Measurements from ENCODE around the gene WDFY4. TPM values are rescaled to one million over a fixed set of nuclear protein-coding genes. Genes with fewer than 3 reads are reported as not detected.

The WDFY4 gene
- total RNA-seq, 1 experiment from 2014 or later = 0.22 TPM

DNA sequence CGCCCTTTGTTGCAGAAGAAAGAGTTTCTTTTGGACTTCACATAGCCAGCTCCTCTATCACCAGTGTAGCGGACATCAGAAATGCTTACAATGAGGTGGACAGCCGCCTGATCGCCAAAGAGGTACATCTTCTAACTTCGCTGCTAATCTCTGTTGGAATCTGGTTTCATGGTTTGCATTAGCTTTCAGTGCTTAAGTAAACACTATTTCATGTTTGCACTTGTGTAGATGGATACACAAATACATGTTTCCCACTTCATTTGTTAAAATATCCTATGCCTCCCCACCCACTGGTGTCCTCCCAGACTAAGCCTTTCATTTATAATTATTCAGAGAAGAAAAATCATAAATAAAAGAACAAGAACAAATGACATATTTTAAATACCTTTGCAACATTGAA lies 103.9 kb downstream of the WDFY4 start:
- POLR2A ChIA-PET = no interaction called here

More for the DNA sequence above, 103.9 kb downstream of the WDFY4 start:
- H3K9ac ChIP-seq (ENCODE audit: low read length) = no peak overlapping the region
- H3K36me3 ChIP-seq (ENCODE audit: control insufficient read depth in 1 of 2, insufficient read depth in 2 of 2, low read length in 2 of 2) = no peaks in the 10 kb centered on the region
- H3K4me1 ChIP-seq (ENCODE audit: control insufficient read depth in 1 of 2, insufficient read depth in 2 of 2, low read length in 2 of 2) = no peaks in the 10 kb centered on the region
- no peaks in the 10 kb centered on the region for H3K9me2 ChIP-seq (ENCODE audit: insufficient read depth)
- H4K20me1 ChIP-seq (ENCODE audit: insufficient read depth) = no peaks in the 10 kb centered on the region
- no TSS peak for BruUV-seq (replicated peaks)
- H2AFZ ChIP-seq (ENCODE audit: low read depth, low read length, poor library complexity, severe bottlenecking) = no peak overlapping the region
- H3K9me3 ChIP-seq (ENCODE audit: control insufficient read depth in 1 of 2, insufficient read depth in 1 of 2, low read depth in 1 of 2, low read length in 2 of 2) = no peaks in the 10 kb centered on the region
- no peak overlapping the region for H3K4me3 ChIP-seq (replicated peaks in 1 of 2; ENCODE audit: low read depth in 1 of 2, low read length in 2 of 2)
- no peak overlapping the region for H3K27ac ChIP-seq (ENCODE audit: low read depth, low read length)
- no peaks in the 10 kb centered on the region for H3K79me2 ChIP-seq (ENCODE audit: insufficient read depth, low read length)
- no peak for DNase-seq (ENCODE audit: low read depth, low spot score)
- ChIA-PET CTCF (no interaction called here), RAD21 (ENCODE audit: low non-redundant PET in 1 of 2, low total read pairs in 2 of 2, uncharacterized antibody in 2 of 2, unreplicated experiment in 2 of 2) (no interaction called here)
- TF ChIP-seq SRF (IDR thresholded peaks at IDR 0.05; ENCODE audit: low read depth) (no peak), FOSL1 (IDR thresholded peaks at IDR 0.05; ENCODE audit: low read depth) (no peak), SP1 (IDR thresholded peaks at IDR 0.05; ENCODE audit: low read depth) (no peak), CBX3 (IDR thresholded peaks at IDR 0.05; ENCODE audit: low read depth) (no peak), JUND (IDR thresholded peaks at IDR 0.05) (no peak), ZNF274 (IDR thresholded peaks at IDR 0.05; ENCODE audit: low read depth, low read length) (no peak)
- TF ChIP-seq, protein P1, sequence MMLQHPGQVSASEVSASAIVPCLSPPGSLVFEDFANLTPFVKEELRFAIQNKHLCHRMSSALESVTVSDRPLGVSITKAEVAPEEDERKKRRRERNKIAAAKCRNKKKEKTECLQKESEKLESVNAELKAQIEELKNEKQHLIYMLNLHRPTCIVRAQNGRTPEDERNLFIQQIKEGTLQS (IDR thresholded peaks at IDR 0.05) = no peak
- TF ChIP-seq, protein P2, sequence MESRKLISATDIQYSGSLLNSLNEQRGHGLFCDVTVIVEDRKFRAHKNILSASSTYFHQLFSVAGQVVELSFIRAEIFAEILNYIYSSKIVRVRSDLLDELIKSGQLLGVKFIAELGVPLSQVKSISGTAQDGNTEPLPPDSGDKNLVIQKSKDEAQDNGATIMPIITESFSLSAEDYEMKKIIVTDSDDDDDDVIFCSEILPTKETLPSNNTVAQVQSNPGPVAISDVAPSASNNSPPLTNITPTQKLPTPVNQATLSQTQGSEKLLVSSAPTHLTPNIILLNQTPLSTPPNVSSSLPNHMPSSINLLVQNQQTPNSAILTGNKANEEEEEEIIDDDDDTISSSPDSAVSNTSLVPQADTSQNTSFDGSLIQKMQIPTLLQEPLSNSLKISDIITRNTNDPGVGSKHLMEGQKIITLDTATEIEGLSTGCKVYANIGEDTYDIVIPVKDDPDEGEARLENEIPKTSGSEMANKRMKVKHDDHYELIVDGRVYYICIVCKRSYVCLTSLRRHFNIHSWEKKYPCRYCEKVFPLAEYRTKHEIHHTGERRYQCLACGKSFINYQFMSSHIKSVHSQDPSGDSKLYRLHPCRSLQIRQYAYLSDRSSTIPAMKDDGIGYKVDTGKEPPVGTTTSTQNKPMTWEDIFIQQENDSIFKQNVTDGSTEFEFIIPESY (IDR thresholded peaks at IDR 0.05; ENCODE audit: extremely low read depth, insufficient replicate concordance, low read length) = no peak
- TF ChIP-seq, protein P3, sequence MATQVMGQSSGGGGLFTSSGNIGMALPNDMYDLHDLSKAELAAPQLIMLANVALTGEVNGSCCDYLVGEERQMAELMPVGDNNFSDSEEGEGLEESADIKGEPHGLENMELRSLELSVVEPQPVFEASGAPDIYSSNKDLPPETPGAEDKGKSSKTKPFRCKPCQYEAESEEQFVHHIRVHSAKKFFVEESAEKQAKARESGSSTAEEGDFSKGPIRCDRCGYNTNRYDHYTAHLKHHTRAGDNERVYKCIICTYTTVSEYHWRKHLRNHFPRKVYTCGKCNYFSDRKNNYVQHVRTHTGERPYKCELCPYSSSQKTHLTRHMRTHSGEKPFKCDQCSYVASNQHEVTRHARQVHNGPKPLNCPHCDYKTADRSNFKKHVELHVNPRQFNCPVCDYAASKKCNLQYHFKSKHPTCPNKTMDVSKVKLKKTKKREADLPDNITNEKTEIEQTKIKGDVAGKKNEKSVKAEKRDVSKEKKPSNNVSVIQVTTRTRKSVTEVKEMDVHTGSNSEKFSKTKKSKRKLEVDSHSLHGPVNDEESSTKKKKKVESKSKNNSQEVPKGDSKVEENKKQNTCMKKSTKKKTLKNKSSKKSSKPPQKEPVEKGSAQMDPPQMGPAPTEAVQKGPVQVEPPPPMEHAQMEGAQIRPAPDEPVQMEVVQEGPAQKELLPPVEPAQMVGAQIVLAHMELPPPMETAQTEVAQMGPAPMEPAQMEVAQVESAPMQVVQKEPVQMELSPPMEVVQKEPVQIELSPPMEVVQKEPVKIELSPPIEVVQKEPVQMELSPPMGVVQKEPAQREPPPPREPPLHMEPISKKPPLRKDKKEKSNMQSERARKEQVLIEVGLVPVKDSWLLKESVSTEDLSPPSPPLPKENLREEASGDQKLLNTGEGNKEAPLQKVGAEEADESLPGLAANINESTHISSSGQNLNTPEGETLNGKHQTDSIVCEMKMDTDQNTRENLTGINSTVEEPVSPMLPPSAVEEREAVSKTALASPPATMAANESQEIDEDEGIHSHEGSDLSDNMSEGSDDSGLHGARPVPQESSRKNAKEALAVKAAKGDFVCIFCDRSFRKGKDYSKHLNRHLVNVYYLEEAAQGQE (IDR thresholded peaks at IDR 0.05; ENCODE audit: low read depth) = no peak
- peaks cover 64% of the 10 kb centered on the region for H3K27me3 ChIP-seq (ENCODE audit: insufficient read depth, low read length)
- ATAC-seq = no peak
- intact Hi-C loops (cut with micrococcal nuclease) = no loop called here
- no peak overlapping the region for H3K4me2 ChIP-seq (ENCODE audit: low read length)
